HG02588 (cell line): ENCODE measurements around the gene BICC1.

Experiments
- ATAC-seq: cut with Tn5 transposase; IDR thresholded peaks from one replicate; pipeline ENCODE4 v1.9.1; 2021; ENCODE audit warnings: mild to moderate bottlenecking, moderate library complexity; ENCODE audit not compliant: unreplicated experiment

The BICC1 gene

GRCh38 chr10:58644311-58644710, 131.6 kb downstream of the BICC1 start:
- no peak for ATAC-seq

DNA sequence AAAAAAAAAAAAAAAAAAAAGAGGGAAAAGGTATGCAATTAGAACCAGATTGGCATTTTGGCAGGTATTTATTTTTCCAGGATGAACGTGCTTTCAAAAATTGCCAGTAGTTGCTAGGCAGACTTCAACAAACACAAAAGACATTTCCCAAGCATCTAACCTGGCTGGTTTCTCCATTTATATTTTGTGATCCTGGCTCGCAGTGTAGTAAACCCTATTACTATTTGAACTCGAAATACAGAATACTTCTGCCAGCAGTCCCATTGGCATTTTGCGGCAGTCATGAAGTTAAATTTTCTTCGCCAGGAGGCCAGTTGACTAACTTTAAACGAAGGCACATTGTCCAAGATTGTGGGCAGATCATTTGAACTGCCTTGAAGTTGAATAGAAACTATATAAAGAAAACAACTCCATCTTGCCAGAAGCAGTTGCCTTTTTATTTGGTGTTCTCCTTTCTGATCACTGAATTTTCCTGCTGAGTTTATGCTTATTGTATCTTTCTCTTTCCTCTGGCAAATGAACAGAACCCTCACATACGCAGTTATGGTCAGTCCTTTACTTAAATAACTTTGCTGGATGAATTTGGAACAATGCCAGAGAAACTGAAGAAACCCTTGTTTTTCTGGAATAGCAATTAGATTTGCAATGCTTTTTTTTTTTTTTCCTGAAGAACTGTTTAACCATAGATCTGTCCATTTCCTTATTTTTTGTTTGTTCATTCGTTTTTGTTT, 132.9 kb downstream of the BICC1 start:
- no peak for ATAC-seq

DNA sequence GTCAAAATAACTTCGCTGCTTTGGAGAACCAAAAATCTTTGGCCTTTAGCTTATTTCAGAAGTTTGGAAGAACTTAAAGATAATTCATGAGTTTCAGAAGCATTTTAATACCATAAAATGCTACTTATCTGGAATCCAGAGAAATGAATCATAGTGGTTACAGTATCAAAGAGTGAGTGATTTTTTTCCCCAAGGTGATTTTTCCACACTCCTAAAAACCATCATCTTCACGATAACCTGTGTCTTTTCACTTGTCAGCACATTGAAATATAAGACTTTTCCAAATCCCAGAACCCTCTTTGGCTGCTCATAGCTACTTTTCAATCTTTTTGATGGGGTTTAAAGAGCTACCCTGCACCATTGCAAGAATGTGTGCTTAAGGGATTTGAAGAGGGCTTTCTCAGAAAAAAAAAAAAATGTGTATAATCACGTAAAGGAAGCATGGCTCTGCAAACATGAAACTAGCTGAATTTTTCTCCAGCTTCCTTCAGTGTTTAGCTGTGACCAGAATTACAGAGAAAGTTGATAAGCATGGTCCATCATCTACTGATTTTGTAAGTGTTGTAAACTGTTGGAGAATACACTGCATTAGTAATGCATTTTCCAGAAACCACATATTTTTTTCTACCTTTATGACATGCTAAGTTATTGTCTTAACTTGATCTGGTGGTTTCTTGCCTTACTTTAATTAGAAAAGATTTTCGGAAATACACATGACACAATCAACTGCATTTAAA, 134.9 kb downstream of the BICC1 start:
- ATAC-seq = no peak

DNA sequence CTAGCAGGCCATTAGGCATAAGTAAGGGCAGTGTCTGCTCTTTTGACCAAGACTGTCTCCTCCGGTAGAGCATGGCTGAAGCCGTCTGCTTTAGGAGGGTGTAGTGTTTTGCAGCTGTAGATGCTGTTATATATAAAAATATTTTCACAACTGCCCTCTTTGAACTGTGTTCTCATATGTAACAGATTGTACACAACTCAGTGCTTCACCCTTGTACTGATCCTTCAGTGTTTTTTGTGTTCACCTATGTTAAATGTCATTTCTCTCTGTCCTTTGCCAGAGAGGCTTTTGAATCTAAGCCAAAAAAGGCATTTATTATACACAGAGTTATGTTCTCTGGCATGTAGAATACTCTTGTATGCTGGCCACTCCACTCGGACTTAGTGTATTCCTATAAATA, 135.5 kb downstream of the BICC1 start:
- ATAC-seq = no peak

DNA sequence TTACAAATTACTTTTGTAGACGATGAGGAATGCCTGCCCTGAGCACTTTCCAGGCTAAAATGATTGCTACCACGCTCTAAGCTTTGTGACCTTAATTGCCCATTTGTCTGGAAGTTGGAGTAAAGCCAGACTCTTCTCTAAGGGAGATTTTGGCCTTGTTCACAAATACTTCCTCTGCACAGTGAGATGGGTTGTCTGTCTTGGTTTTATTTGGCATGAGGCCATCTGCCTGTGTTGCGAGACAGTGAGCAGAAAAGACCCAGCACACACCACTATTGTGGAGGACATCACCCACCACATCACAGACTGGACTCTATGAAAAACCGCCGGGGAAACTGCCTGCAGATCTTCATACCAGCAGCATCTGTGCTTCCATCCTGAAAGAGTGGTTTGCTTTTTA, 138.4 kb downstream of the BICC1 start:
- no peak for ATAC-seq

DNA sequence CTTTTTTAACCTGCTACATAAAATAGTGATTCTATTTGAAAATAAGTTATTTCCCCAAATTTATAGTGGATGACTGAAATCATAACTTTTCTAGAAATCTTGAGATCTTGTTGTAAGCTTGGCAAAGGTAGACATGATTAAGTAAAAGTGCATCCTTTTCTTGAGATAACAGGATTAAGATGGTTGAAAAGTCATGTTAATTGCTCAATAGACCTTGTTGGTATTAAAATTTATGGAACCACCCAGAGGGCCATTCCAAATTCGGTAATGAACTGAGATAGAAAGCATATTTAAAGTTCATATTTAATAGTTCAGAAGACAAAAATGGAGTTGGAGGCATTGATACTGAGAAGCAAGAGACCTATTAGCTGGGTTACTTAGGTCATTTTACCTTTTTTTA, 139.1 kb downstream of the BICC1 start:
- ATAC-seq = no peak

- no peak for ATAC-seq
Measured at GRCh38 chr10:58653139-58653538, 140.5 kb downstream of the BICC1 start.

- no peak for ATAC-seq
Measured at GRCh38 chr10:58660575-58661255, 148.0 kb downstream of the BICC1 start.

DNA sequence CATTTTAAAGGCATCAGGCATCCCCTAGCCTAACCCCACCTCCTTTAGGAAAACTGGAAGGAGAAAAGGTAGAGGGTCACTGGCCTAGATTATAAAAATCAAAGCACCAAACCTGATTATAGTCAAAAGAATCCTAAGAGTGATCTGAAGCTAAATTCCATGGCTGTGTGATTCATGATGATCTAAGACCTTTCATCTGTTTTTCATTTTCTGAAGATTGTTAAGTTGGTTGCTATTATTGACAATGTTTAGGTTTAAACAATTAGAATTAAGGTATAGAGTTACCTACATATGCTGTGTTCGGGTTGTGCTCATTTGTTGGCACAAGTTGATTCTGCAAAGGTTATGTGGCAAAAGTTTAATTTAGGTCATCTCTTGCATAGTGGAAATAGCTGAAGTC, 148.7 kb downstream of the BICC1 start:
- no peak for ATAC-seq

DNA sequence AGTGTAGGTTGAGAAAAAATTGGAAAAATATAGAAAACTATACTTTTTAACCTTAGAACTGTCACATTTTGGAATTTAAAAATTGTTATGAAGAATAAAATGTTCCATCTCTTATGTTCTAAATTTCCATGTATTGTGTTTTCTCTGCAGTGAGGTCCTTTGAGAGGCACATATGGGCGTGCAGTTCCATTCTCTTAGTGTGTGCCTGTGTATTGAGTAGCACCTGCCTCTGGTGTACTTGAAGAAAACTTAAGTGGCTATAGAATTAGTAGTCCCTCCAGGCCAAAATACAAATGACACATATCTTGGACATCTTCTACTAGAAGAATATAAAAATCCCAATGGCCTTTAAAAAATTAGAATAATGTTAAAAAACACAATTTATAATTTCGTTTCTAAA, 149.2 kb downstream of the BICC1 start:
- no peak for ATAC-seq

GRCh38 chr10:58662314-58662713, 149.6 kb downstream of the BICC1 start:
- ATAC-seq = no peak

GRCh38 chr10:58665361-58665760, 152.7 kb downstream of the BICC1 start:
- no peak for ATAC-seq

DNA sequence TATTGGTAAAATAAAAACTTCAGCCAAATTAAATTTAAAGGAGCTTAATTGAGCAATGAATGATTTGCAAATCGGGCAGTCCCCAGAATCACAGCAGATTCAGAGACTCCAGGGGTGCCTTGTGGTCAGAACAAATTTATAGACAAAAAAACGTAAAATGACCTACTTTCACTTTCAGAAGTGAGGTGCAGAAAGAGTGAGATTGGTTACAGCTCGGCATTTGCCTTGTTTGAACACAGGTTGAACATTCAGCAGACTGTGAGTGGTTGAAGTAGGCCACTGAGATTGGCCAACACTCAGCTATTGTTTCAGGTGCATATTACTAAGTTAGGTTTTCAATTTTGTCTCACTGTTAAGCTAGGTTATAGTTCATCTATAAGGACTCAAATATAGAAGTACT, 153.4 kb downstream of the BICC1 start:
- no peak for ATAC-seq

DNA sequence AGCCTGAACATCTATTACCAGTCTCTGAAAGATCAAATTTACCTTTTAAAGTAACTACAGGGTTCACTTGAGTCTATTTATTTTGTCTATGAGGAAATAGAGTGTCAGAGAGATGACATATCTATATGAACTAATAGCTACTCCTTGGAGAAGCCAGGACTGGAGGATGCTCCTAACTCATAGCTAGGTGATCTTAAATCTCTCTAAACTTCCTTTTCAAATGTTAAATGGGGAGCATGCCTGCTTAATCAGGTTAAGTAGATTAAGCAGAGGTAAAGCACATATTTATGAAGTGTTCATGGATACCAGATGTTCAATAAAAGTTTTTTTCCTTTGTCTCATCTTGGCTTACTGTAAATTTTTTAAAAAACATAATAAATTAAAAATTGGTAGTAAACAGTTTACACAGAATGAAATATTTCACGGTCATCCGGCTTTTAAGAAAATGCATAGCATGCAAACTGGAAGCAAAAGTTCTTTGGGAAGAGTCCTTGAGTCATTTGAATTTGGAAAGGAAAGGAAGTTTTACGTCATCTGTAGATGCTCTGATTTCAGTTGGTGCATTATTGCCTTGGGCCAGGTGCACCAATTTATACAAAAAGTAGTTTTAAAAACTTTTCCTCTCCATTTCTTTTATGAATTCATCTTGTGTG, 155.1 kb downstream of the BICC1 start:
- no peak for ATAC-seq

- no peak for ATAC-seq
Measured at GRCh38 chr10:58672845-58673244, 160.2 kb downstream of the BICC1 start.

DNA sequence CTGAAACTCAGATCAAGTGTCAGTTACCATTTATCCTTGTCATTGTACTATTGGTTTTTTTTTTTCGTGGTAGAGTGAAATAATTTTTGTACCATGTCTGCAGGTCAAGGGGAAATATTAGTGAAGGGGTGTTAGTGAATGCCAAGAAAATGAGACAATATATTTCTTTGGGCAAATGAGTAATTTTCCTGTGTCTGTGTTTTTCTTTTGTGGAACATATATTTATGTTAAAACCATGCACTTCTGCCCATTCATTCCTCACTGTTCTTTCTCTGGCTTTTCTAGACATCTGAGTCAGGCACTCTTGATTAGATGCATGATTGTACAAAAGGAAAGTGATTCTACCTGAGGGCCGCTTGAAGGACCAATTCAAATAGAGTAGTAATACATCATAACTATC, 161.6 kb downstream of the BICC1 start:
- ATAC-seq = no peak

GRCh38 chr10:58675321-58675720, 162.6 kb downstream of the BICC1 start:
- ATAC-seq = no peak

- ATAC-seq = no peak
Measured at GRCh38 chr10:58691528-58691927, 178.9 kb downstream of the BICC1 start.

DNA sequence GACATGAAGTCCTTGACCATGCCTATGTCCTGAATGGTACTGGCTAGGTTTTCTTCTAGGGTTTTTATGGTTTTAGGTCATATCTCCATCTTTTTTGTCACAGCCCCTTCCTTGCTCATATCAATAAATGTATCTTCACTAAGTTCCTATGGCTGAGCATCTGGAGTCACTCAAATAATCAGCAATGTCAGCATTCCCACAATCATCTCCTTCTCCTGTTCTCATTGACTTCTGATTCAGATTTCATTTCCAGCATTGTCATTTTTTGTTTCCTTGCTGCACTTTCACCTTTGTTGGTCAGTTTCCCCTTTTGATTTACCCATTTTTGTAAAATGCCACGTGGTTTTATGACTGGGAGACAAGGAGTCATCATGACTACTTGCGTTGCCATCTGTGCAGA, 181.2 kb downstream of the BICC1 start:
- no peak for ATAC-seq

GRCh38 chr10:58695022-58695421, 182.3 kb downstream of the BICC1 start:
- no peak for ATAC-seq

GRCh38 chr10:58696736-58697135, 184.1 kb downstream of the BICC1 start:
- ATAC-seq = no peak

GRCh38 chr10:58697691-58698090, 185.0 kb downstream of the BICC1 start:
- no peak for ATAC-seq
